Activated B cell treated with CpG ODN at 0.5 μM for 24 hours (primary cell): ENCODE data around the gene MNX1. TPM values are rescaled to one million over a fixed set of nuclear protein-coding genes. Genes with fewer than 3 reads are reported as not detected.

Source experiments
- ATAC-seq: fragments of 200-7000 bp; cut with Tn5 transposase; one replicate; pipeline ENCODE4 v1.10.0; 2021; ENCODE audit warnings: low read depth, mild to moderate bottlenecking, moderate library complexity
- CTCF ChIA-PET: fragments of 350-600 bp; sonication (Branson Sonifier 250); formaldehyde crosslinking; loops from one replicate; lab custom pipeline; 2021; ENCODE audit warnings: antibody characterized with exemption; lab: Charles Lee
- POLR2A ChIA-PET: fragments of 350-600 bp; sonication (Branson Sonifier 250); formaldehyde crosslinking; loops from one replicate; lab custom pipeline; 2021; ENCODE audit warnings: antibody characterized with exemption; lab: Charles Lee
- DNase-seq: peaks from one replicate; pipeline ENCODE4 v3.0.0; 2022
- H3K27ac Mint-ChIP-seq: one replicate; pipeline ENCODE4 v1.8.0; 2020; ENCODE audit warnings: mixed read lengths
- H3K27me3 Mint-ChIP-seq: one replicate; pipeline ENCODE4 v1.8.0; 2021; ENCODE audit warnings: mixed read lengths
- H3K36me3 Mint-ChIP-seq: one replicate; pipeline ENCODE4 v1.8.0; 2021; ENCODE audit warnings: low read depth, mixed read lengths
- H3K4me1 Mint-ChIP-seq: one replicate; pipeline ENCODE4 v1.8.0; 2021; ENCODE audit warnings: mixed read lengths
- H3K4me3 Mint-ChIP-seq: one replicate; pipeline ENCODE4 v1.8.0; 2020; ENCODE audit warnings: mild to moderate bottlenecking, mixed read lengths
- H3K9me3 Mint-ChIP-seq: one replicate; pipeline ENCODE4 v1.8.0; 2020; ENCODE audit warnings: mixed read lengths
- intact Hi-C: fragments of 100-400 bp; cut with micrococcal nuclease; formaldehyde crosslinking; loops from one replicate; pipeline ENCODE4 v1.15.1; 2024
- total RNA-seq: library from RNA; stranded (reverse); gene quantifications from 2 replicates; pipeline ENCODE4 v1.2.3, GENCODE V29; 2022
- TF ChIP-seq, protein P1 (sequence below): fragments of 200-600 bp; IDR thresholded peaks from one replicate; pipeline ENCODE4 v1.8.0; 2022; ENCODE audit warnings: antibody characterized with exemption, mild to moderate bottlenecking

MNX1 gene
- total RNA-seq, 1 donor from 2014 or later = not detected

DNA sequence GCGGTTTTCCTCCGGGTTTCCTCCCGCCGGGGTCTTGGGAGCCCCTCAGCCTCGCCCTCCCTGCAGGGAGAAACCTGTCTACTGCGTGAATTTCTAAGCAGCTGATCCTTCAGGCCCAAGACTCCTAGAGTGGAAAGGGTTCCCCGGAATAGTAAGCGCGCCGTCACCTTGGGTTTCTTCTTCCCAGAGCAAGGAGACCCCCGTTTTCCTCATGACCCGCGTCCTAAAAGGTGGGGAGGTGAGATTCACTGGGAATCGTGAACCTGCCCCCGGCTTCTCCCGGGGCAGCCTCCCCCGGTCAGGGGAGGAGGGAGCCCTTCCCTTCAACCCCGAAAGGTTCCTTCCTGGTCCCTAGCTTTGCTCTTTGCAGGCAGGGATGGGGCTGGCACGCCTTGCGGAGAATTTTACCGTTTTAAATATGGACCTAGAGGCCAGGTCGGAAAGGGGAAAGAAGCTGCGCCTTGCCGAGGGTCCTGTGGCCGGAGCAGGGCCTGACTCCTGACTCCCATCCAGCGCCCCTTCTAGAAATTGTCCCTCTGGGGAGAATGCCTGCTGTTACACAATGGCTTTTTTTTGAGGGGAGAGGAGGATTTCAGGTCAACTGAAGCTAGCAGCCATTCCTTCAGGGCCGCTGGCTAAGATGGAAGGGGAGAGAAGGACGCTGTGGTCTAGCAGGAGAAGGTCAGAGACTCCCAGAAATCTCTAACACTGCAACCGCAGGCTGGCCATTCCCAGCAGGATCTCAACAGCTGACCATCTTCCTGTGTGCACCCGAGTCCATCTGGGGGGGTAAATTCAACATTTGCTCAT, 11.6 kb upstream of the MNX1 start:
- H3K27ac Mint-ChIP-seq = no peak overlapping the region
- intact Hi-C loops = loop anchor here (2.0 to 5.0 kb wide), 2 partner anchors 21 to 1210 kb away; partner anchors contain the start of gene SHH

GRCh38 chr7:157021071-157021870, 10.8 kb upstream of the MNX1 start:
- H3K36me3 Mint-ChIP-seq = no peaks in the 10 kb centered on the region
- ATAC-seq (no peak), DNase-seq (no peak)
- peaks cover 55% of the 10 kb centered on the region for H3K27me3 Mint-ChIP-seq
- peaks cover 2% of the 10 kb centered on the region for H3K9me3 Mint-ChIP-seq
- ChIA-PET CTCF (no interaction called here), POLR2A (no interaction called here)
- TF ChIP-seq, protein P1, sequence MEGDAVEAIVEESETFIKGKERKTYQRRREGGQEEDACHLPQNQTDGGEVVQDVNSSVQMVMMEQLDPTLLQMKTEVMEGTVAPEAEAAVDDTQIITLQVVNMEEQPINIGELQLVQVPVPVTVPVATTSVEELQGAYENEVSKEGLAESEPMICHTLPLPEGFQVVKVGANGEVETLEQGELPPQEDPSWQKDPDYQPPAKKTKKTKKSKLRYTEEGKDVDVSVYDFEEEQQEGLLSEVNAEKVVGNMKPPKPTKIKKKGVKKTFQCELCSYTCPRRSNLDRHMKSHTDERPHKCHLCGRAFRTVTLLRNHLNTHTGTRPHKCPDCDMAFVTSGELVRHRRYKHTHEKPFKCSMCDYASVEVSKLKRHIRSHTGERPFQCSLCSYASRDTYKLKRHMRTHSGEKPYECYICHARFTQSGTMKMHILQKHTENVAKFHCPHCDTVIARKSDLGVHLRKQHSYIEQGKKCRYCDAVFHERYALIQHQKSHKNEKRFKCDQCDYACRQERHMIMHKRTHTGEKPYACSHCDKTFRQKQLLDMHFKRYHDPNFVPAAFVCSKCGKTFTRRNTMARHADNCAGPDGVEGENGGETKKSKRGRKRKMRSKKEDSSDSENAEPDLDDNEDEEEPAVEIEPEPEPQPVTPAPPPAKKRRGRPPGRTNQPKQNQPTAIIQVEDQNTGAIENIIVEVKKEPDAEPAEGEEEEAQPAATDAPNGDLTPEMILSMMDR = no peak
- H3K4me1 Mint-ChIP-seq = peaks cover 12% of the 10 kb centered on the region
- intact Hi-C loops = loop anchor here (5.0 kb wide), 1 partner anchor 1209 kb away; the partner anchor contains the start of gene SHH
- H3K27ac Mint-ChIP-seq = no peak overlapping the region
- no peak overlapping the region for H3K4me3 Mint-ChIP-seq

More for the DNA sequence above, 11.6 kb upstream of the MNX1 start:
- POLR2A ChIA-PET = interaction anchor here (0.6 kb wide), 1 partner anchor 148 kb away, joined by 5 read pairs; no protein-coding TSS in a partner anchor
- Mint-ChIP-seq H3K27me3 (peaks cover 55% of the 10 kb centered on the region), H3K9me3 (peaks cover 2% of the 10 kb centered on the region), H3K36me3 (no peaks in the 10 kb centered on the region), H3K4me3 (no peak overlapping the region), H3K4me1 (peaks cover 7% of the 10 kb centered on the region)
- TF ChIP-seq, protein P1 = no peak
- DNase-seq (no peak), ATAC-seq (no peak)
- CTCF ChIA-PET = no interaction called here

DNA sequence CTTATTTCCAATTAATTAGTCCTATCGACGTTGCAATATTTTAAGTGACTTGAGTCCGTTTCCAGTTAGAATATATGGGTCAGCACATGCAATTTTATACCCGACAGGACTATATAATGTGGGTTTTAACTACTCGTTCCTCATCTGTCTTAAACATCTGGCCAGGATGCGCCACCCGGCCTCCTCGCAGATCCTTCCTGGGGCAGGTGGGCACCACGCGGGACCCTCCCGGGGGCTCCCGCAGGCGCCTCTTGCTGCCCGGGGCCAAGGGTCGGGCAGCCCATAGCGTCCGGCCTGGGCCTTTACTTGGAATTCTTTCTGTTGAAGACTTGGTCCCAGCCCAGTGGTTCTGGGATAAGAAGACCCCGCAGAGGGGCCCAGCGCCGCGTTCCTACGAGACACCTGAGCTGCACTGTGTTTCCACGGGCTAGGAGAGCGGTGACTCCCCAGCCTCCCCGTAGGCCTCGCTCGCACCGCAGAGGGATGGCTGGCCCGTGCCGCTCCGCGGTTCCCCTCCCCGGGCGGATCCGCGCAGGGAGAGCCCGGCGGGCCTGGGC, 10.1 kb upstream of the MNX1 start:
- ATAC-seq = no peak
- no peak overlapping the region for H3K4me3 Mint-ChIP-seq
- H3K27me3 Mint-ChIP-seq = peaks cover 59% of the 10 kb centered on the region
- H3K9me3 Mint-ChIP-seq = peaks cover 2% of the 10 kb centered on the region
- no peak overlapping the region for H3K27ac Mint-ChIP-seq
- ChIA-PET POLR2A (no interaction called here), CTCF (no interaction called here)
- TF ChIP-seq, protein P1 = no peak
- peaks cover 15% of the 10 kb centered on the region for H3K4me1 Mint-ChIP-seq
- H3K36me3 Mint-ChIP-seq = no peaks in the 10 kb centered on the region
- intact Hi-C loops = loop anchor here (5.0 kb wide), 1 partner anchor 1208 kb away; the partner anchor contains the start of gene SHH
- no peak for DNase-seq

GRCh38 chr7:157019718-157020451, 9.4 kb upstream of the MNX1 start:
- peaks cover 56% of the 10 kb centered on the region for H3K27me3 Mint-ChIP-seq
- H3K9me3 Mint-ChIP-seq = peaks cover 2% of the 10 kb centered on the region
- intact Hi-C loops = loop anchor here (5.0 kb wide), 1 partner anchor 1208 kb away; the partner anchor contains the start of gene SHH
- ATAC-seq (no peak), DNase-seq (no peak)
- peaks cover 15% of the 10 kb centered on the region for H3K4me1 Mint-ChIP-seq
- H3K27ac Mint-ChIP-seq = no peak overlapping the region
- no peak overlapping the region for H3K4me3 Mint-ChIP-seq
- TF ChIP-seq, protein P1 = no peak
- H3K36me3 Mint-ChIP-seq = no peaks in the 10 kb centered on the region
- ChIA-PET POLR2A (no interaction called here), CTCF (no interaction called here)
